ENCODE data around the gene DYNLT3.

DNA sequence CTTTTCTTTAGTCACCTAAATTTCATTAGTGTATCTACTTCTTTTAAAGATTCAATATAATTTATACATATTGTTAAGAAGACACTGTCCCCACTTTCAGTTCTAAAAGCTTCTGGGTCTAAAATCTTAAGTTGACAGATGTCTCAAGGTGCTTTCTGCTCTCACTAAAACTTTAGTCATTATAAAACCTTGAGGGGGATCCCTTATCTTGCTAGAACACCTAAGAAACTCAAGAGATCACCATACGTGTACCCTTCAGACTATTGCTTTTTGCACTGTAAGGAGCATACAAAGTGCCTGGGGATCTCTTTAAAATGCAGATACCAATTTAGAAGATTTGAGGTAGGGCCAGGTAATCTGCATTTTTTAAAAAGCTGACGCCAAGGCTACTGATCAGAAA is 37.4 kb downstream of the DYNLT3 start:
- TF ChIP-seq, protein P1, sequence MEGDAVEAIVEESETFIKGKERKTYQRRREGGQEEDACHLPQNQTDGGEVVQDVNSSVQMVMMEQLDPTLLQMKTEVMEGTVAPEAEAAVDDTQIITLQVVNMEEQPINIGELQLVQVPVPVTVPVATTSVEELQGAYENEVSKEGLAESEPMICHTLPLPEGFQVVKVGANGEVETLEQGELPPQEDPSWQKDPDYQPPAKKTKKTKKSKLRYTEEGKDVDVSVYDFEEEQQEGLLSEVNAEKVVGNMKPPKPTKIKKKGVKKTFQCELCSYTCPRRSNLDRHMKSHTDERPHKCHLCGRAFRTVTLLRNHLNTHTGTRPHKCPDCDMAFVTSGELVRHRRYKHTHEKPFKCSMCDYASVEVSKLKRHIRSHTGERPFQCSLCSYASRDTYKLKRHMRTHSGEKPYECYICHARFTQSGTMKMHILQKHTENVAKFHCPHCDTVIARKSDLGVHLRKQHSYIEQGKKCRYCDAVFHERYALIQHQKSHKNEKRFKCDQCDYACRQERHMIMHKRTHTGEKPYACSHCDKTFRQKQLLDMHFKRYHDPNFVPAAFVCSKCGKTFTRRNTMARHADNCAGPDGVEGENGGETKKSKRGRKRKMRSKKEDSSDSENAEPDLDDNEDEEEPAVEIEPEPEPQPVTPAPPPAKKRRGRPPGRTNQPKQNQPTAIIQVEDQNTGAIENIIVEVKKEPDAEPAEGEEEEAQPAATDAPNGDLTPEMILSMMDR (IDR thresholded peaks at IDR 0.05; ENCODE audit: poor library complexity, severe bottlenecking) = no peak
- no peak for TF ChIP-seq MXI1 (conservative IDR thresholded peaks at IDR 0.05; ENCODE audit: poor library complexity, severe bottlenecking)
- TF ChIP-seq EZH2 (IDR thresholded peaks at IDR 0.05; ENCODE audit: borderline replicate concordance, insufficient read depth, low read length, poor library complexity, severe bottlenecking) = no peak
- no peak for TF ChIP-seq TAF1 (IDR thresholded peaks at IDR 0.05; ENCODE audit: low read depth)
- TF ChIP-seq EP300 (conservative IDR thresholded peaks at IDR 0.05; ENCODE audit: poor library complexity, severe bottlenecking) = no peak
- TF ChIP-seq POLR2AphosphoS5 (IDR thresholded peaks at IDR 0.05) = no peak
- TF ChIP-seq RAD21 (conservative IDR thresholded peaks at IDR 0.05) = no peak

Data from neural cell (in vitro differentiated cells).